Spleen (tissue), 7 donors: ENCODE data around the gene CD82.

Experiments used
- POLR2A ChIP-seq, 3 donors: fragments of 450-650 bp; IDR thresholded peaks; one replicate each; pipeline ENCODE4 v1.5.1; 2017; ENCODE audit warnings: antibody characterized with exemption in 3 of 3, mild to moderate bottlenecking in 1 of 3
- POLR2AphosphoS5 ChIP-seq, 3 donors: sonication (generic); formaldehyde crosslinking; IDR thresholded peaks; one replicate each; pipeline ENCODE4 v1.5.1; 2017; ENCODE audit warnings: antibody characterized with exemption in 3 of 3
- TF ChIP-seq, protein P1 (sequence below), 11 experiments: fragments of 200-600 bp in 7 of 11; fragments of 450-650 bp in 4 of 11; sonication (generic) in 4 of 11; IDR thresholded peaks in 8 of 11; conservative IDR thresholded peaks in 3 of 11; 1 replicate in 7 of 11; 2 replicates in 4 of 11; pipeline versions ENCODE4 v1.4.0 to v1.8.0; 2016 to 2021; ENCODE audit warnings: antibody characterized with exemption in 11 of 11, inconsistent platforms in 4 of 11, mild to moderate bottlenecking in 1 of 11
- donor health status: DM: no; HTN: no; CAD: no; lungs with moderate emphysema.
- donor health status: DM: no; HTN: no; CAD: no.
- donor health status: DM: no; HTN: no; CAD: no.

DNA sequence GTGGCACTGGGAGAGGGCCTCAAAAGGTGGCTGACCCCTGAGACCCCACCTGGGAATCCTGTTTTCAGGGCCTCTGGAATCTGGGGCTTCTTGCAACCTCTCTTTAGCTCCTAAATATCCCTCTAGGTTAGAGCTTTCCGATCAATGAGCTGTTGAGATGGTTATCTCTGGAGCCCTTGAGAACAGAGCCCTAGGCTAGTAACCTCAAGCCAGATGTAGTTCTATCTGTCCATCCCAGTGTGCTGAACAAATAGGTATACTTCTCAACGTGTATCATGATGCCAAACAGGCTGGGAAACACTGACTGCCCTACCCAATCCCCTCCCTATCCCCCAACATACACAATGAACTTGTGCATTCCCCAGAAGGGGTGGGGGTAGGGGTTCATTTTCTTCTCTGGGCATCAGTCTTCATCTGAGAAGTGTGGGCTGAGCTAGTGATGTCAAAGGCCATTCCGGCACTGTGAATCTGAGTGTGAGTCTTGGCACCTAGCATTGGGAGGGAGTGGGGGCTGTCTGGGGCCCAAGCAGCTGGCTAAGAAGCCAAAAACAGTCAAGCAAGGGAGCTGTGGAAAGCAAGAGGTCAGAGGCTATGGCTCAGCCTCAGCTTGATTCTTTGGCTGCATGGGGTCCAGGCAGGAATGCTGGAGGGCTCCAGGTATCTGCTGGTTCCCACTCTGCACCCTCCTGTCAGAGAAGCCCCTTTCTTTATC, 17.3 kb downstream of the CD82 start:
- TF ChIP-seq, protein P1, sequence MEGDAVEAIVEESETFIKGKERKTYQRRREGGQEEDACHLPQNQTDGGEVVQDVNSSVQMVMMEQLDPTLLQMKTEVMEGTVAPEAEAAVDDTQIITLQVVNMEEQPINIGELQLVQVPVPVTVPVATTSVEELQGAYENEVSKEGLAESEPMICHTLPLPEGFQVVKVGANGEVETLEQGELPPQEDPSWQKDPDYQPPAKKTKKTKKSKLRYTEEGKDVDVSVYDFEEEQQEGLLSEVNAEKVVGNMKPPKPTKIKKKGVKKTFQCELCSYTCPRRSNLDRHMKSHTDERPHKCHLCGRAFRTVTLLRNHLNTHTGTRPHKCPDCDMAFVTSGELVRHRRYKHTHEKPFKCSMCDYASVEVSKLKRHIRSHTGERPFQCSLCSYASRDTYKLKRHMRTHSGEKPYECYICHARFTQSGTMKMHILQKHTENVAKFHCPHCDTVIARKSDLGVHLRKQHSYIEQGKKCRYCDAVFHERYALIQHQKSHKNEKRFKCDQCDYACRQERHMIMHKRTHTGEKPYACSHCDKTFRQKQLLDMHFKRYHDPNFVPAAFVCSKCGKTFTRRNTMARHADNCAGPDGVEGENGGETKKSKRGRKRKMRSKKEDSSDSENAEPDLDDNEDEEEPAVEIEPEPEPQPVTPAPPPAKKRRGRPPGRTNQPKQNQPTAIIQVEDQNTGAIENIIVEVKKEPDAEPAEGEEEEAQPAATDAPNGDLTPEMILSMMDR (IDR thresholded peaks at IDR 0.05 in 8 of 11, conservative IDR thresholded peaks at IDR 0.05 in 3 of 11): no peak
- TF ChIP-seq POLR2AphosphoS5 (IDR thresholded peaks at IDR 0.05) (no peak), POLR2A (IDR thresholded peaks at IDR 0.05) (no peak)
